HepG2 (cell line): Measurements from ENCODE around the gene CAPN10. TPM values are rescaled to one million over a fixed set of nuclear protein-coding genes. Genes with fewer than 3 reads are reported as not detected.

Experiments
- CENPT ChIP-seq: sonication (generic); formaldehyde crosslinking; IDR thresholded peaks from 2 replicates; pipeline ENCODE4 v1.8.0; 2022; ENCODE audit warnings: low read depth, mild to moderate bottlenecking, moderate library complexity, missing genetic modification reagents
- FOXC1 ChIP-seq: sonication (generic); formaldehyde crosslinking; IDR thresholded peaks from 2 replicates; pipeline ENCODE4 v1.8.0; 2022; ENCODE audit warnings: mild to moderate bottlenecking, missing genetic modification reagents, borderline replicate concordance
- GABPB1 ChIP-seq: IDR thresholded peaks from 2 replicates; pipeline ENCODE4 v1.6.1; 2016; ENCODE audit warnings: mild to moderate bottlenecking, missing genetic modification reagents, moderate library complexity, missing compliant biosample characterization
- GATAD2A ChIP-seq: IDR thresholded peaks from 2 replicates; pipeline ENCODE4 v1.6.1; 2016
- HNRNPL ChIP-seq: fragments of 200-400 bp; formaldehyde crosslinking; IDR thresholded peaks from 2 replicates; pipeline ENCODE4 v1.6.1; 2017; ENCODE audit warnings: mild to moderate bottlenecking, low read depth, low read length
- KDM2A ChIP-seq: sonication (generic); formaldehyde crosslinking; IDR thresholded peaks from 2 replicates; pipeline ENCODE4 v1.4.0; 2020; ENCODE audit warnings: low read depth, missing genetic modification reagents, borderline replicate concordance
- KDM5B ChIP-seq: sonication (generic); formaldehyde crosslinking; IDR thresholded peaks from 2 replicates; pipeline ENCODE4 v1.4.0; 2020; ENCODE audit warnings: missing genetic modification reagents, mild to moderate bottlenecking, borderline replicate concordance
- MNT ChIP-seq: fragments of 450-650 bp; IDR thresholded peaks from 2 replicates; pipeline ENCODE4 v1.6.1; 2016
- NFYC ChIP-seq: IDR thresholded peaks from 2 replicates; pipeline ENCODE4 v1.6.1; 2016; ENCODE audit warnings: missing genetic modification reagents, missing compliant biosample characterization
- NR2F2 ChIP-seq: IDR thresholded peaks from 2 replicates; pipeline ENCODE4 v1.6.1; 2012; ENCODE audit warnings: low read depth, inconsistent platforms, borderline replicate concordance
- RBFOX2 ChIP-seq: fragments of 200-400 bp; formaldehyde crosslinking; IDR thresholded peaks from 2 replicates; pipeline ENCODE4 v1.6.1; 2017; ENCODE audit warnings: low read depth, mild to moderate bottlenecking, low read length
- RXRB ChIP-seq: IDR thresholded peaks from 2 replicates; pipeline ENCODE4 v1.6.1; 2016; ENCODE audit warnings: borderline replicate concordance, missing genetic modification reagents, missing compliant biosample characterization
- SP1 ChIP-seq, 2 experiments: fragments of 450-650 bp in 1 of 2; sonication (generic) in 1 of 2; formaldehyde crosslinking in 1 of 2; IDR thresholded peaks; 2 replicates each; pipeline versions ENCODE4 v1.4.0 to v1.6.1; 2016 to 2020; ENCODE audit warnings: missing genetic modification reagents in 1 of 2
- SP4 ChIP-seq: sonication (generic); formaldehyde crosslinking; IDR thresholded peaks from 2 replicates; pipeline ENCODE4 v1.8.1; 2023; ENCODE audit warnings: mild to moderate bottlenecking, missing genetic modification reagents
- ZFX ChIP-seq: sonication (generic); formaldehyde crosslinking; IDR thresholded peaks from 2 replicates; pipeline ENCODE4 v1.4.0; 2020; ENCODE audit warnings: mild to moderate bottlenecking, low read depth, missing genetic modification reagents, moderate library complexity
- ZNF124 ChIP-seq: sonication (generic); formaldehyde crosslinking; IDR thresholded peaks from 2 replicates; pipeline ENCODE4 v1.4.0; 2020; ENCODE audit warnings: missing genetic modification reagents
- ZNF256 ChIP-seq: sonication (generic); formaldehyde crosslinking; conservative IDR thresholded peaks from 2 replicates; pipeline ENCODE4 v1.4.0; 2020; ENCODE audit warnings: missing genetic modification reagents
- ZNF296 ChIP-seq: sonication (generic); formaldehyde crosslinking; conservative IDR thresholded peaks from 2 replicates; pipeline ENCODE4 v1.5.0; 2020; ENCODE audit warnings: mild to moderate bottlenecking, missing genetic modification reagents
- ZNF331 ChIP-seq: sonication (generic); formaldehyde crosslinking; IDR thresholded peaks from 2 replicates; pipeline ENCODE4 v1.4.0; 2020; ENCODE audit warnings: missing genetic modification reagents
- polyA plus RNA-seq, 8 experiments: library from polyadenylated mRNA; depleted of rRNA in 3 of 8; stranded (reverse) in 7 of 8; unstranded in 1 of 8; fragments of >200 nt; fragmentation: Illumina TruSeq in 4 of 8; extraction: Trizol in 4 of 8; gene quantifications; 2 replicates each; pipeline versions ENCODE4 v1.2.1 to v1.2.3, GENCODE V29; 2011 to 2016; ENCODE audit warnings: low read depth in 4 of 8, missing spikeins in 1 of 8, mixed read lengths in 1 of 8; ENCODE audit not compliant: insufficient read depth in 1 of 8
- total RNA-seq, 5 experiments: library from RNA; depleted of rRNA; stranded (reverse); fragments of >200 nt; fragmentation: Illumina TruSeq; extraction: Trizol; gene quantifications; 2 replicates each; pipeline ENCODE4 v1.2.3, GENCODE V29; 2016; ENCODE audit warnings: low read depth in 1 of 5
- TF ChIP-seq, protein P1 (sequence below): sonication (generic); formaldehyde crosslinking; IDR thresholded peaks from 2 replicates; pipeline ENCODE4 v1.9.0; 2021; ENCODE audit warnings: missing genetic modification reagents, borderline replicate concordance
- TF ChIP-seq, protein P2 (sequence below): sonication (generic); formaldehyde crosslinking; IDR thresholded peaks from 2 replicates; pipeline ENCODE4 v1.4.0; 2020; ENCODE audit warnings: low read depth, mild to moderate bottlenecking, missing genetic modification reagents
- TF ChIP-seq, protein P3 (sequence below), 2 experiments: fragments of 450-650 bp in 1 of 2; sonication (generic) in 1 of 2; formaldehyde crosslinking; IDR thresholded peaks; 2 replicates each; pipeline versions ENCODE4 v1.5.0 to v1.8.0; 2020 to 2022; ENCODE audit warnings: mild to moderate bottlenecking in 1 of 2, missing genetic modification reagents in 1 of 2

Gene CAPN10
- total and polyA plus RNA-seq, 2 of the 13 experiments (the other 11 are each of a cell fraction or from before 2014, with no cell fraction given), result 27.6 to 32.4 TPM

DNA sequence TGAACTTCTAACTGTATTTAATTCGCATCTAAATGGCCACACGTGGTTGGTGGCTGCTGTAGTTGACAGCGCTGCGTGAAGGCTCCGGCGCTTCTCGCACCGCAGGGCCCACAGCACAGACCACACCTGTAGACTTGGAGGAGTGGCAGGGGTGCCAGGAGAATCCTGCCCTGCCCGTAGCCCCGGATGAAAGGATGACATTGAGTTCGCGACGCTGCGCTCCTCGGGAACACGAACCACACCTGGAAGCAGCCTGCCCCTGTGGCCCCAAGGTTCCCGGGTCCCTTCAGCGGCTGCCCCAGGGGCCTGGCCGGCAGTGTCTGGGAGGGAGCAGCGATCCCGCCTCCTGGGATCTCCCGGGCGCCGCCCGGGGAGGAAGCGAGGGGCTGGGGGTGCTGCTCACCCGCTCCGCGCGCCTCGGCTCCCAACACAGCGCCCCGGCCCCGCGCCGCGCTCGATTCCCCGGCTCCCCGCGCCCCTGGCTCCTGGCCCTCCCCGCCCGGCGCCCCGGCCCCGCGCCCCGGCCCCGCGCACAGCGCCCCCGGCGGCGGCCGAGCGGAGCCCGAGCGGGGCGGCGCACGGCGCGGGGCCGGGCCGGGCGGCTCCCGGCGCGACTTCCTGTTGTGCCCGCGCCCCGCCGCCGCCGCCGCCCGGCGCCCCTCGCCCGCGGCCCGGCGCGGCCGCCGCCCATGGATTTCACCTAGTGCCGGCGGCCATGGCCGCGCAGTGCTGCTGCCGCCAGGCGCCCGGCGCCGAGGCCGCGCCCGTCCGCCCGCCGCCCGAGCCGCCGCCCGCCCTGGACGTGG is 18.5 kb upstream of the CAPN10 start, which contains the start of gene RNPEPL1 (continued):
- TF ChIP-seq MNT (0 out of 2 replicates have a peak, but pooled peaks have one; percentile 13), RBFOX2 (0 out of 2 replicates have a peak, but pooled peaks have one; percentile 9), CENPT (peak; percentile 70; the same call in 1 of the 2 replicates), ZNF124 (CRISPR knock-in tag) (no peak), ZNF296 (CRISPR knock-in tag) (peak; percentile 59; the same call in 1 of the 2 replicates), ZNF331 (CRISPR knock-in tag) (0 out of 2 replicates have a peak, but pooled peaks have one; percentile 7), ZFX (CRISPR knock-in tag) (peak; percentile 66; the same call in 1 of the 2 replicates), RXRB (CRISPR knock-in tag) (peak; percentile 13; the same call in 1 of the 2 replicates), GABPB1 (CRISPR knock-in tag) (peak; percentile 56; the same call in 1 of the 2 replicates), KDM5B (CRISPR knock-in tag) (peak; percentile 36; the same call in 1 of the 2 replicates), SP4 (CRISPR knock-in tag) (peak; percentile 53; the same call in 1 of the 2 replicates), GATAD2A (CRISPR knock-in tag) (0 out of 2 replicates have a peak, but pooled peaks have one; percentile 4), FOXC1 (CRISPR knock-in tag) (peak; percentile 85; the same call in 1 of the 2 replicates), HNRNPL (peak; percentile 33; the same call in 1 of the 2 replicates), KDM2A (CRISPR knock-in tag) (peak; percentile 66; the same call in 1 of the 2 replicates), NR2F2 (peak; percentile 44; the same call in 1 of the 2 replicates), NFYC (CRISPR knock-in tag) (no peak), ZNF256 (CRISPR knock-in tag) (no peak), SP1 (IDR thresholded peaks at IDR 0.05) (no peak), SP1 (CRISPR knock-in tag; IDR thresholded peaks at IDR 0.05) (no peak)
- TF ChIP-seq, protein P1, sequence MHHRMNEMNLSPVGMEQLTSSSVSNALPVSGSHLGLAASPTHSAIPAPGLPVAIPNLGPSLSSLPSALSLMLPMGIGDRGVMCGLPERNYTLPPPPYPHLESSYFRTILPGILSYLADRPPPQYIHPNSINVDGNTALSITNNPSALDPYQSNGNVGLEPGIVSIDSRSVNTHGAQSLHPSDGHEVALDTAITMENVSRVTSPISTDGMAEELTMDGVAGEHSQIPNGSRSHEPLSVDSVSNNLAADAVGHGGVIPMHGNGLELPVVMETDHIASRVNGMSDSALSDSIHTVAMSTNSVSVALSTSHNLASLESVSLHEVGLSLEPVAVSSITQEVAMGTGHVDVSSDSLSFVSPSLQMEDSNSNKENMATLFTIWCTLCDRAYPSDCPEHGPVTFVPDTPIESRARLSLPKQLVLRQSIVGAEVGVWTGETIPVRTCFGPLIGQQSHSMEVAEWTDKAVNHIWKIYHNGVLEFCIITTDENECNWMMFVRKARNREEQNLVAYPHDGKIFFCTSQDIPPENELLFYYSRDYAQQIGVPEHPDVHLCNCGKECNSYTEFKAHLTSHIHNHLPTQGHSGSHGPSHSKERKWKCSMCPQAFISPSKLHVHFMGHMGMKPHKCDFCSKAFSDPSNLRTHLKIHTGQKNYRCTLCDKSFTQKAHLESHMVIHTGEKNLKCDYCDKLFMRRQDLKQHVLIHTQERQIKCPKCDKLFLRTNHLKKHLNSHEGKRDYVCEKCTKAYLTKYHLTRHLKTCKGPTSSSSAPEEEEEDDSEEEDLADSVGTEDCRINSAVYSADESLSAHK (CRISPR knock-in tag), result no peak
- TF ChIP-seq, protein P2, sequence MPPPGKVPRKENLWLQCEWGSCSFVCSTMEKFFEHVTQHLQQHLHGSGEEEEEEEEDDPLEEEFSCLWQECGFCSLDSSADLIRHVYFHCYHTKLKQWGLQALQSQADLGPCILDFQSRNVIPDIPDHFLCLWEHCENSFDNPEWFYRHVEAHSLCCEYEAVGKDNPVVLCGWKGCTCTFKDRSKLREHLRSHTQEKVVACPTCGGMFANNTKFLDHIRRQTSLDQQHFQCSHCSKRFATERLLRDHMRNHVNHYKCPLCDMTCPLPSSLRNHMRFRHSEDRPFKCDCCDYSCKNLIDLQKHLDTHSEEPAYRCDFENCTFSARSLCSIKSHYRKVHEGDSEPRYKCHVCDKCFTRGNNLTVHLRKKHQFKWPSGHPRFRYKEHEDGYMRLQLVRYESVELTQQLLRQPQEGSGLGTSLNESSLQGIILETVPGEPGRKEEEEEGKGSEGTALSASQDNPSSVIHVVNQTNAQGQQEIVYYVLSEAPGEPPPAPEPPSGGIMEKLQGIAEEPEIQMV (CRISPR knock-in tag), result no peak
- TF ChIP-seq, protein P3, sequence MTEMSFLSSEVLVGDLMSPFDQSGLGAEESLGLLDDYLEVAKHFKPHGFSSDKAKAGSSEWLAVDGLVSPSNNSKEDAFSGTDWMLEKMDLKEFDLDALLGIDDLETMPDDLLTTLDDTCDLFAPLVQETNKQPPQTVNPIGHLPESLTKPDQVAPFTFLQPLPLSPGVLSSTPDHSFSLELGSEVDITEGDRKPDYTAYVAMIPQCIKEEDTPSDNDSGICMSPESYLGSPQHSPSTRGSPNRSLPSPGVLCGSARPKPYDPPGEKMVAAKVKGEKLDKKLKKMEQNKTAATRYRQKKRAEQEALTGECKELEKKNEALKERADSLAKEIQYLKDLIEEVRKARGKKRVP (CRISPR knock-in tag; IDR thresholded peaks at IDR 0.05), result no peak
